ENCODE measurements around the gene GID8.

GID8 gene

DNA sequence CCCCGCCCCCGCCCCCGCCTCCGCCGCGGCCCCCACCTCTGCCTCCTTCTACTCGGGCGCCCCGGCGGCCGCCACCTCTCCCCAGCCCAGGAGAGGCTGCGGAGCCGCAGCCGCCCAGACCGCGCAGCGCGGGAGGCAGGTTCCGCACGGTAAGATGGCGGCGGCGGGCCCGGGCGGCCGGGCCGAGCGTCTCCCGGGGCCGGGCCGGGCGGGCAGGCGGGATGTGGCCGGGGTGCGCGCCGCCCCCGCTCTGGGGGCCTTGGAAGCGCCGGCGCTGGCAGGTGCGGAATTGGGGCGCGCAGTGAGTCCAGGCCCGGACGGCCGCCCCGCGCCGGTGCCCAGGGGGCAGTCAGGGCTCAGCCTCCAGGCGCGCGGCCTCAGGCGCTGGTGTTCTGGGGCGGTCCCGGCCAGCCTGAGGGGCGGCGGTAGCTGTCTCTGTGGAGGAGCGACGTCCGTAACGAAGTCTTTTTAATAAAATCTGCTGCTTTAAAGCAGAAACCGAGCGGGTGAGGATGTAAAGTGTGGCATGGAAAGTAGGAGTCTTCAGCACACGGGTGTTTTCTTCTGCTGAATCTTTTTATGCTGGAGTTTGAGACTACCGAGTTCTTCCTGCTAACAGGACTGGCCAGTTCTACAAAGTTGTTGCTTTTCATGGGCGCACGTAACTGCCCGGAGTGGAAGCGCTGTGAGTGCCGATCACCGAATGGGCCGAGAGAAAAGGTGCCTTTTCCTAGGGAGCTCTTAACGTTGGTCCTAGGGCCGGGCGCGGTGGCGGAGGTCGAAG, at the start of gene GID8:
Gene GID8 (plus strand): TSS at position 43 of the 784 bp plus-strand sequence. CDS start 3,356 bp downstream, outside the sequence.
- no peak for DNase-seq (ENCODE audit: low read depth)

DNA sequence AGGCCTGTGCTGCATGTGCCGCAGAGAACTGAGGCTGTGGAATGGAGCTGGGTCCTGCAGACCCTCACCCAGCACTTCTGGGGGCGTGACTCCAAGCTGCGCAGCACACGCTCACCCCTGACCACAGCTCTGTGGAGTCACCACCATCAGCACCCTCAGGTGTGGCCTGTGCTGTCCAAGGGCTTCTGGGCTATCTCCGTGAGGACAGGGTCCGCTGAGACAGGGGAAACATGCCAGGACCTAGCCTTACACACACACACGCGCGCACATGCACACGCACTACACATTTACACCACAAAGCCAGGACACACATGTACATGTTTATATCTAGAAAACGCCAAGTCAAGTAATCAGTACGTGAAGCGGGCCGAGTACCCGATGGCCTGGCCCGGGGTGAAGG, 49.5 kb upstream of the GID8 start:
- DNase-seq (ENCODE audit: low read depth) = no peak

DNA sequence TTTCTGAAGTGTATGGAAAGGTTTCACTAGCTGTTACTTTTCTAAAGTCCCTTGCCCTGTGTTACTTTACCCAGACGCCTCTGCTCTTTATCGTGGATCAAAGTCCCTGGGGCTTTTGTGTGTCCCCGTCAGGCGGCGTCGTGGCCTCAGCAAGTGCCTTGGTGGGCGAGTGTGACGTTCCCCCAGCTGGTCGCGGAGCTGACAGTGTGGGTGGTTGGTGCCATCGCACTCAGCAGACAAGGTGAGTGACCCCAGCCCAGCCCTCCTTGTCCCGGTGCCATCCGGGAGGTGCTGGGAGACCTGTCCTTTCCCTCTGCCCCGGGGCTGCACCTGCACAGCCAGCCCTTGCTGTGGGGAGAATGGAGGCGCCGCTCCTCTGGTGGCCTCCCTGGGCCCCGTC, 49.0 kb upstream of the GID8 start:
- no peak for DNase-seq (ENCODE audit: low read depth)

DNA sequence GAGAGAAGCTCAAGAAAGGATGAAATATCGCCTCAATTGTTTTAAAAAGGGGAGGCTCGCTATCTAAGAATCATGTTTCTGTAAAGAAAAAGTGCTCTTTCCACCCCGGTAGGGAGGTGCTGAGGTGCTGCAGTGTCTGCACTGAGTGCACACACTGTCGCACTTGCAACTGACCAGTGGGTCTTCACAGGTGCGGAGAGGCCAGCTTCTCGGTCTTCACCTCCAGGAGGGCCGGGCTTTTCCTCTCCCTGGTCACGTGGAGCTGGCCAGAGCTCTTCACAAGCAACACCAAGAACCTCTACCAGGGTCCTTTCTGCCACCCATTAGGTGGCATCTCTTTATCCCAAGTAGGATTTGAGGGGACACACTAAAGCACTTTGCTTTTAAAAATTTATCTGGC, 48.5 kb upstream of the GID8 start:
- DNase-seq (ENCODE audit: low read depth) = no peak

DNA sequence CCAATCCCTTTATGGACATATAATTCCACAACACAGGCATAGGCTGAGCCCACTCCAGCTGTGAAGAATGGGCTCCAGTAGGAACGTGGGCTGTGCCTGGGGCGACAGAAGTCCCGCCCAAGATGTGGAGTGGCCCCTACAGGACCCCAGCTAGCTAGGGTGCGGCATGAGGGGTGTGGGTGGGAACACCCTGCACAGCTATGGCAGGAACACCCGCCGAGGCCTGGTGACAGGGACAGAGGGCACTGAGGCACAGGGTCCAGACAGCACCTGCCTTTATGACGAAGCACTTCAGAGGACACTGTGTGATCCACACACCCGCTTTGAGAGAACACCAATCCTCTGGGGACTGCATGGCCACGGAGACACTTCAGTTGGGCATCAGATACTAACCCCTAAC, 48.1 kb upstream of the GID8 start:
- no peak for DNase-seq (ENCODE audit: low read depth)

DNA sequence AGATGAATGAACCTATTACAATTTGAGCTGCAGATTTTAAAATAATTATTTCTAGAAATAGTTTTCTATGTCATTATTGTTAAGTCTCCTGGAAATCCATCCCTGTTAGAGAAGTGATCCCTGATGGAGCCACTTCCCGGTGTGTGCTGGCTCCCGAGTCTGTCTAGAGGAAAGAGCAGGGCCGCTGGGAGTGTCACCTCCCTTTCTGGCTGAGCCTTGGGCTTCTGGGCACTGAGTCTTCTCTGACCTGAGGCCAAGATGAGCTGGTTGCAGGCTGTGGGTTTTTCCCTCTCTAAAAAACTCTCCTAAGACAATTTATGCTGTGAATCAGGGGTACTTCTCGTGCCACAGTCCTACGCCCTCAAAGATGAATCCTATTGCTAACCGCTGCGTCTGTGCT, 47.5 kb upstream of the GID8 start:
- no peak for DNase-seq (ENCODE audit: low read depth)

DNA sequence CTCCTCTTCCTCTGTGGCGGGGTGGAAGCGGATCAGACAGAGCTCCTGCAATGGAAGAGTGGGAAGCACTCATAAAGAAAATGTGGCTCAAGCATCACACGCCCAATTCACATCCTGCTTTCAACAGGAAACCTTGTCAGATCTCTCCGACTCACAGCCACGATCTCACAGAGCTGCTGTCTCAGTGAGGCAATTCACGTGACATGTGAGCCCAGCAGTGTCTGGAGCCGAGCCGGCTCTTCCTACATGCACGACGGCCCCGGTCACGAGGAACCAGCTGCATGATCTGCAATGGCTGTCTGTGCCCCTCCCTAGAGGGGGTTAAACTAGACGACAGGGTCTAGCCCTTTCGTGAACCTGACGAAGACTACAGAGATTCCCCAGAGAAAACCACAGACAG, 46.8 kb upstream of the GID8 start:
- no peak for DNase-seq (ENCODE audit: low read depth)

DNA sequence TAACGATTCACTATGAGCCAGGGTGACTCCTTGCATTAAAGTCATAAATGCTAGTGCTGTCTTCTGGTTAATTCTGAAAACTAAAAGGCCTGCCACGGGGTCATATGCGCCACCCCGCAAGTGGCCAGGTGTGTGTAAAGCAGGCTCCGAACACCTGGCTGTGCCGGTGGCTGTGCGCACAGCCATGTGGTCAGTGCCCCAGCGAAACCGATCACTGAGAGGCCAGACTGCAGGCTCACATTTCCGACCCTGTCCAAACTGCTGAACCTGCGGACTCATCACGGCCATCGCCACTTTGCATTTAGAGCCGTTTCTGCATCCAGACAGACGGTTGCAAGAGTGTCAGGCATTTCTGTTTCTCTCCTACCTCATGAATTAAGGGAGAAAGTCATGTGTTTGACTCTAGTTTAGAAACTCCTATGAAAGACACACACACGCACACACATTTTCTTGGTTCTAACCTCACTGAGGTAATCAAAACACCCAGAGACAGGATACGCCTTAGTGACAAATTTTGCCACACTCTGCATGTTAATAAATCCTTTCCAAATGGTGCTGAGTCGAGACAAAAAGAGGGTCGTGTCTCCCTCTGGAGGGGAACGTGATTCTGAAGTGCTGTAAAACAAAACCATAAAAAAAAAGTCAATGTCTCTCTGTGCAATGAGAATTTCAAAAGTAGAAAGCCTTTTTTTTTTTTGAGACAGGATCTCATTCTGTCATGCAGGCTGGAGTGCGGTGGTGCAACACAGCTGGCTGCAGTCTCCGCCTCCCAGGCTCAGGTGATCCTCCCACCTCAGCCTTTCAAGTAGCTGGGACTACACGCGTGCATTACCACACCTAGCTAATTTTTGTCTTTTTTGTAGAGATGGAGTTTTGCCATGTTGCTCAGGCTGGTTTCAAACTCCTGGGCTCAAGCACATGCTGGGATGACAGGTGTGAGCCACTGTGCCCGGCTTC, 45.3 kb upstream of the GID8 start:
- no peak for DNase-seq (ENCODE audit: low read depth)

DNA sequence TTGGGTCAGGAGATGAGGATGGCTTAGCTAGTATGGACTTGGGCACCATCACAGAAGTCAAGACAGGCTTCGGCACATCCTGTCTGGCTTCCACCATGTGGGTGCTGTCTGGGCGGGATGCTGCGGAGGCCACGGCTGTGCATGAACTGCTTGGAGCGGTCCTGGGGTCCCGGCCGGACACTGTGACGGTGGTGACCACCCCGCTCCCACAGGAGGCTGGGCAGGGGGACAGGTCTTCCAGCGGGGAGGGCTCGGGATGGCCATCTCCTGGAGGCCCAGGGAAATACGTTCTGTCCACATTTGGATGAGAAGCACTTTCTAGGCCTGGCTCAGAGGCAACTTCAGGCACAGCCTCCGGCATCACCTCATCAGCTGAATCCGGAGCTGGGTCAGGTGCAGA, 44.2 kb upstream of the GID8 start:
- no peak for DNase-seq (ENCODE audit: low read depth)

DNA sequence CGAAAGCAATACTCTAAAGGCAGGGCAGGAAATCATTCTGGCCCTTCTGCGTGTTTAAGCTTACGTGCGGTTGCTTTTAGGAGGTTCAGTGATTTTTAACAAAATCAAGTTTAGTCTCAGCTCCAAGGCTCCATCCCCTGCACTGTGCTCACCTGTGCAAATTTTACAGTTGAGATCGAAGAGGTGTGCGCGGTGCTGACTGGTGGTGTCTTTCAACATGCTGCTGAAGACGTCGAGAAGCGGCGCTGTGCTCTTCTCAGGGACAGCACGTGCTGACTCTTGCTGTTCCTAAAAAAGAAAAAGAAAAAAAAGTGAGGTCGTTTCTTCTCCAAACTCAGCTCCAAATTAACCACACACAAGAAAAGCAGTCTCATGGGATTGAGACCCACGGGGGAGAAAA, 43.7 kb upstream of the GID8 start:
- no peak for DNase-seq (ENCODE audit: low read depth)

DNA sequence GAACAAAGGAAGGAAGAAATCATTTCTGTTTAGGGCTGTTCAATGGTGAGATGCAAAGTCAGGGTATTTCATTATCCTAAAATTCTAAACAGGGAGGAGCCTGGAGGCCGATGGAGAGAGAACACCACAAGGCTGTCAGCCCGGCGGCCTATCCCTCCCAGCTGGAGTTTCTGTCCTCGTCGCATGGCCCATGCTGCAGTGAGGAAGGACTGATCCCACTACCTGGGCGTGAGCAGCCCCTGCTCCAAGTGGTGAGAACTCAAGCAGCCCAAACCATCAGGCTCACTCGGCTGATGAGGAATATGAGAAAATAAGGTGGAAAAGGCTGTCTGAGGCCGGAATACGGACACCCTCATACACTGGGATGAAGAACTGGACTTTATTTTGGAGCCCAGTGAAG, 42.4 kb upstream of the GID8 start:
- no peak for DNase-seq (ENCODE audit: low read depth)

DNA sequence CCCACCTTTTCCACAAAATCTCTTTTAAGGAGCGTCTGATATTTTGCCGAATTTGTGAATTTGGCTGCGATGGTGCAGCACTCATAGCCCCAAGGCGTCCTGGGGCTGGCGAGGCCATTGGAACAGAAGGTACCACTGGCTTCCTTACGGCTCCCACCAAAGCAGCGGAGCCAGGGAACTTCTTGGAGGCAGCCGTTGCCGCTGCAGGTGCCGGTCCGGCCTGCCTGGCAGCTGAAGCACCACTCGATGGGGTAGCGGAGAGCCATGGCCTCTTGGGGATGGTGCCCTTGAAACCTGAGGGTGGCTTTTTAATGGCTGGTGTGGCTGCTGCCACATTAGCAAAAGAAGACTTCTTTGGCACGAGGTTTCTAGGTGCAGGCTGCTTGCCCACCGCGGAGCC, 41.4 kb upstream of the GID8 start:
- no peak for DNase-seq (ENCODE audit: low read depth)

DNA sequence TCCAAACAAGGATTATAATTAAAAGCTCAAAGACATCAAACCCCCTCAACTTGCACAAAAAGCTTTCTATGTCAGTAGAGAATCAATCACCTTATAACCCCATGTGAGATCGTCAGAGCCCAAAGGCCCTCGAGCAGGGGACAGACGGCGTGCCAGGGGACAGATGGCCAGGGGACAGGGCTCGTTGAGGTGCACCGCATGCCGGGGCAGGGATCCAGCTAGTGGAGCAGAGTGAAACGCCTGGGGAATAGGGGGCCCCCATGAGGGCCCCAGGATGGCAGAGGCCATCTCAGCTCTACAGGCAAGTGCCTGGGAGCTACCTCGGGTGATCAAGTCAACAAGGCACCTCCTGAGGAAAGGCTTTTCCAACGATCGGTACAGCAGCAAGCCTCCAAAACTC, 40.3 kb upstream of the GID8 start:
- no peak for DNase-seq (ENCODE audit: low read depth)

DNA sequence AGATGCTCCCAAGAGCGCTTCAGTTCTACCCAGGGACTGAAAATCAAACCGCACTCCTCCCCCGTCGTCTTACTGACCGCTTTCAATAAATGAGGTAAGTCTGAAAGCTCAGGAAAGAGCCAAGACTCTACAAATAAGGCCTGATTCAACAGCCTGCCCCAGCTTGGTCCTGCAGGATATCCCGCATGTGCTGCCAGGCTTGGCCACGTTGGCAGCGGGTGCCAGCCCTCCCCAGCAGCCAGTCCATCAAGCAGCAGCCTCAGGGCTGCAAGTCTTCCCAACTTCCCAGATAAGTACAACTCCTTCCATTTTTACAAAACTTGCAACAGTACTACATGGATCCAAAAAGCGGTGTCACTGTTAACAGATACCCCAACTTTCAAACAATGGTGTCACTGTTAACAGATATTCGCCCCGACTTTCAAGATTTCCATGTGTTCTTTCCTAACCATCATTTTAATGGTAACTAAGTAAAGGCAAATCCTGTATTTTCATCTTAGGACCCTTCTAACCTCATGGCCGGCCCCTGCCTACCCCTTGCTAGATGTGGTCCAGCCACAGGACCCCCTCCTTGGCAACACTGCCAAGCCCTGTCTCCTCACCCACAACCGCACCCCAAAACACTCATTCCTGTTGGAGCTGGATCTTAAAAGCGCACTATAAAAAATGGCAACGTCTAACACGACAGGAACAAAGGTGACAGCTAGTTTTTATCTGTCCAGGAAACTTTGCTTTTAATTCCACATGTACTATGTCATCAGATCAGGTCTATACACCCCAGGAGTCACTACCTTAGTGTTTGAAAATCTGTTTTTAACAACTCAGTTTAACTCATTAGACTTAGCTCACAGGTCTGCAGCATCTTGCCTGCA, 39.6 kb upstream of the GID8 start:
- DNase-seq (ENCODE audit: low read depth) = no peak

DNA sequence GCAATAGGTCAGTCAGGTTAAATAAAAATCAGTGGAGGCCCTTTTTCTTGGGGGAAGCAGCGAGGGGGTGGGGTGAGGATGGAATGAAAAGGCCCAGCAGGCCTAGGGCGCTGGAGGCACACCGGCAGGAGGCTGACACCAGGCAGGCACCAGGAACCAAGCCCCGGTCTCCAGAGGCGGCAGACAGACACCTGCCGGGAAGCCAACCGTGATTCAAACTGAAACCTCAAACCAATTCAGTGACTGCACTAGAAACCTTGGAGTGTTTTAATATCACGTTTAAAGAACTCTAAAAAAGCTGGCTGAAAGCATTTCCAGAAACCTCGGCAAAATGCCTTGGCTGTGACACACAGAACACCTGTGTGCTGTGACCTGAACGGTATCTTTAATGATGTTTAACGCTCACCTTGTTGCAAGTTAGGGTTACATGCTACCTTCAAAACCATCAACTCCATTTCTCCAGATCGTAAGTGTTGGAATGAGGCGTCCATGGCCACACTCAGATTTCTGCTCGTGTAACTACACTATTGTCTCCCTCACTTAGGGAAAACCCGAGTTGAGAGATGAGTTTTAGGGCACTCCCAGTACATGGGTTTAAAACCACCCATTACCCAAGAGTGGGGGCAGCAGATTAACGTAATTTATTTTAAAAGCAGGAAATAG, 38.8 kb upstream of the GID8 start:
- DNase-seq (ENCODE audit: low read depth) = no peak

DNA sequence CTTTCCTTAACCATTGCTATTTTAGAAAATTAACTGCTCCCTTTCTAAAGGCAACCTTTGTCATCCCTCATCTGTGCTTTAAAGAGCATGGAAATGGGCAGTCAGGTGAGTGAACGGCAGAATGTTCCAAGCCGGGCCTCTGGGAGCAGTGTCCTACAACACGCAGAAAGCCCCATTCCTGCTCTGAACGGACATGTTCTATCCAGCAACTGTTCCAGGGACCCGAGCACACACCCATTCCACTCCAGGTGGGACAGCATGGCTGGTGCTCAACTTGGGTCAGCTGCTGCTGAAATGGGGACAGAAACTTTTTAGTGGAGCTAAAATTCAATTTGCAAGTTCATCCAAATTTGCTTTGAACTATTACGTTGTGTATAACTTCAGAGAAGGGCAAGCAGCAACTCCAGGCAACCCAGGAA, 38.3 kb upstream of the GID8 start:
- no peak for DNase-seq (ENCODE audit: low read depth)

DNA sequence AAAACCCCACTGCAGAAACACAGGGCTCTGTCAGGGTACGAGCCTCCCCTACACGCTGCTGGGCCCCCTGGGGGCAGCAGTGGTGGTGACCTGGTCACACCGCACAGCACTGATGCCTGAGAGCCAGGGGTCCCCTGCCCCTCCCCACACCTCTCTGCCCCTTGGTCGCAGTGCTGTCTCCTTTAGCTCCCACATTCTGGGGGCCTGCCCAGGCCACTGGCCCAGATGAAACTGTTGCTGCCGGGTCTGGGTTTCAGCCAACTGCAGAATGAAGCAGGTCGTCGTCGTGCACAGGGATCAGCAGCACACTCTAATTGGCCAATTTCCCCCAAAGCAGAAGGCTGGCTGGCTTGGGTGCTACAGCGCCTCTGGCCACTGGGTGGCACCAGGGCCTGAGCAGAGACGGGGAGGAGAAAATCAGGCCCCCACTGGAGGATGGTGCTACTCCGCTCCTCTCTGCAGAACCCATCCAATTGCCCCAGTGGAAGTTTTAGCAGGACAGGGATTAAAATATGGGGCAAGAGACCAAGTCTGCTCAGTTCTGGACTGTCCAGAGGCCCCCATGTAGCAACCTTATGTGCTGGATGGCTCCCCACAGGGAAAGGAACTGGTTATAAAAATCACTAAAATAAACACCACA, 37.8 kb upstream of the GID8 start:
- DNase-seq (ENCODE audit: low read depth) = peak; percentile 64

DNA sequence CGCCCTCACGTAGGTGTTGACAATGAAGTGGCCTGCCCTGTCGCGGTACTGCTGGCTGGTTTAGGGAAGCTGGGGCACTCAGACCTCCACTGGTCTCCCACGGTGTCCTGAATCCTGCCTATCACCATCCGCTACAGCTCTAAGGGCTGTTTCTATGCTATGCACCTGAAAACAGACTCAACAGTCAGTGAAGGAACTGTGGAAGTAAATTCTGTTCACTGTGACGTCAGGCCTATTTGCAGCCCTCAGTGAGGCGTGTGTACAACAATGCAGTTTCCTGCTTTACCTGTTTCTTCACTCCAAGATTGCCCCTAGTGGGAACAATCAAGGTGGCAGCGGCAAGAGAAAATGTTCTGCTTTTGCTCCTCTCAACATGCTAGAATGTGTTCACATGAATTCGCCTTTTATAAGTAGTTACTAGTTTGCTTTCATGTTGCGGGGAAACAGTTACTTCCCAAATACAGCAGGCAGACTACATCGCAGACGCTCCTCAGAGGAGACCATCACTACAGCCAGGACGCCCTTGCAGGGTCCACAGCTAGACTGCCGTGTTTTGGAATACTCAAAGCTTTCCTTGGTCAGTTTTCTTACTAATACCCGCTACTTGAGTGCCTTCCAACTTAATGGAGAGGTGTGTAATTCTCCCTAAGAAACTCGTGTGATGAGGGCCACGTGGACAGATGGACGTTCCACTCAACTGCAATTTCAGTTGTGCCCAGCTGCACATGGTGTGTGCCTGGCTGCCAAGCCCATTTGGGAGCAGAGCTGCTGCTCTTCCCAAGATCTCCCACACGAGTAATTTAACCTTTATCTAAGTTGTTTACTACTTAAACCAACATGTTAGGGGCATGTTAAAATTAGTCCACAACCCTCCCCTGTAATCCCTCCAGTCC, 37.0 kb upstream of the GID8 start:
- no peak for DNase-seq (ENCODE audit: low read depth)

DNA sequence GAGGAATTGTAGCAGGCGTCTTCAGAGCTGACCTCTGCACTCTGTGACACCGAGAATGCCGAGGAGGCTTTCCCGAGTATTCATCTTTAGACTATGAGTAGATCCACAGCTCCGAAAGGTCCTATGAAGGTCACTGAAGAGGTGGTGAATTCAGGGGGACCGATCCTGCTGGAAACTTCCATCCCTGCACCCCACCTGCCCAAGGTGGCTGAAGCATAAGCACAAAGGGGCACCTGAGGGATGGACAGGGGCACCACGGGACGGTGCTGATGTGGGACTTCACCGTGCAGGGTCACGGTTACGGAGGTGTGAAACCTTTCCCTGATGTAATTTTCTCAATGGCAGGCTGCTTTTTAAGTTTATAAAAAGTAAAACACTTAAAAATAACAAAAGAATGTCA, 36.1 kb upstream of the GID8 start:
- DNase-seq (ENCODE audit: low read depth) = no peak

DNA sequence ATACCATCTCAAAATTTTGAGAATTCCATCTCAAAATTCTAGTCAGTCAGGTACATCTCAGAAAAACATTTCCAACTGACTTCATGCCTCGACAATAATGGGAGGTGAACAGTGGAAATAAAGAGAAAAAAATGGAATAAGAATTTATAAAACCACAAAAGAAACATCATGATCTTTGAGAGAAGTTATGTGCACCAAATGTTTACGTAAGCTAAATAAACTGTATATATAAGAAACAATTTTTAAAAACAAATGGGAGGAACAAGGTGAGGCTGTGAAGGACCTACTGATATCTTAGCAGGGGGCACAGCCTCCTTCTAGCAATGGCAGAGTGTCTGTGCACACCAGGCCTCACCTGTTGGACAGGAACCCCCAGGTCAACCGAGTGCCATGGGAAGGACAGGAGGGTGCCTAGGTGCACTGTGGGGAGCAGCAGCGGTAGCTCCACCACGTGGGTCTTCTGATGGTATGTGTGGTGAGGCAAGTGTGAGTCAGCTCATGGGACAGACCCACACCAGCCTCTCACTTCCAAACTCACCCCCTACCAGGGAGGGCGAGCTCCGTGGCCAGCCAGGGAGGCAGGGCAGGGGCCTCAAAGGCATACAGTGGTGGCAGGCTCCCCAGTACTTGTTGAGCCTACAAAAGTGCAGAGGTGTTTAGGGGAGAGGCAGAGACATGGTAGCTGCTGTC, 34.9 kb upstream of the GID8 start:
- no peak for DNase-seq (ENCODE audit: low read depth)
